NK-92 treated with Interleukin-12 subunit alpha and Interleukin-12 subunit beta, amount 100 ng/mL, for 24 hours (cell line): ENCODE results near the gene LTC4S.
"Not testable (repeated sequence)": the region's sequence is repeated elsewhere in the genome, so short reads cannot be mapped to it uniquely, and the experiment has no call there.

Source experiments
- DNase-seq: peaks from one replicate; lab custom pipeline; 2025; lab: John Stamatoyannopoulos, UW

LTC4S gene

DNA sequence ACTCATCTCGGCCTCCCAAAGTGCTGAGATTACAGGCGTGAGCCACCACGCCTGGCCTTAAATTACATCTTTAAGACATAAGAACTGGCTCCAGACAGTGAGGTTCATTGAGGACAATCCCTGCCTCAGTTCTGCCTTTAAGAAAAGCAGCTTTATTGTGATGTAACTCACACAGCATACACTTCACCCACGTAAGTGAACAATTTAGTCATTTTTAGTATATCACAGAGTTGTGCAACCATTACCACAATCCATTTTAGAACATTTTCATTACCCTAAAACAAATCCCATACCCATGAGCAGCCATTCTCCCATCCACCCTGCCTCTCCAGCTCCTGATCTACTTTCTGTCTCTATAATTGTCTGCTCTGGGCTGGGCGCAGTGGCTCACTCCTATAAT, 24.0 kb upstream of the LTC4S start:
- no peak for DNase-seq

DNA sequence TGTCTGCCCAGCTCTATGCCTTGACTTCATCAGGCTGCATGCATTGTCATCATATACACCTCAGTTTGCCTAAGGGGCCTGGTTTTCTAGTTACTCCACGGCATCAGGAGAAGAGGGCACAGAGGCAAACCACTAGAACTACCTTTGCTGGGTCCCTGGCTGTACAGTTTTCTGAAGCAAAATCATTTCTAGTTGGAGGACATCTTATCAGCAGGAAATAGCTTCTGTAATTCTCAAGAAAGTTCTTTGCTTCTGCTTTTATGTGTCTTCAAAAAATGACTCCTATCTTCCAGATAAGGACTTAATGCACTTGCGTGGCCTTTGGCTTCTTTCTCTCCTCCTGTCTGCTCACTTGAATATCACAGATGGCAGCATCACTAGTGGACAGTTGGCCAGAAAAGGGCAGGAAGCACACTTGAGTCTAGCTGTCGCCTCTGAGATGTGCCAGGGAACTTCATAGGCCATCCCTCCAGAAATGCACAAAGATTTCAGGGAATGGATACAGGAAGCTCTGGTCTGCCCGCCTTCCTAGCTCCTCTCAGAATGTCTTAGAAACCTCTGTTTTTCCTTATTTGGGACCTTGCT, 22.4 kb upstream of the LTC4S start:
- DNase-seq, result no peak

DNA sequence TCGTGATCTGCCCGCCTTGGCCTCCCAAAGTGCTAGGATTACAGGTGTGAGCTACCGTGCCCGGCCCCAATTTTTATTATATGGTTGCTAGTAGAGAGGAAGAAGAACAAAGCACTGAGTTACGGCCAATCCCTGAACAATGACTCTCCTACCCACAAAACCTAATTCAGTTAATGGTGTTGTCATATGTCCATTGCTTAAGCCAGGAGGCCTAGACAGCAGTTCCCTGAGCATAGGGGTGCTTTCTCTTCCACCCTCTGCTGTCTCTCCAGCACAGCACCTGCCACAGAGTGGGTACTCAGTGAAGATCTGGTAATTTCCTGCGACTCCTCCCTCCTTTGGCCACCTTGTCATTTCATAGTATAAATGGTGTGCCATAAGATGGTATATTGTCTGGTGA, 21.4 kb upstream of the LTC4S start:
- DNase-seq, result no peak

DNA sequence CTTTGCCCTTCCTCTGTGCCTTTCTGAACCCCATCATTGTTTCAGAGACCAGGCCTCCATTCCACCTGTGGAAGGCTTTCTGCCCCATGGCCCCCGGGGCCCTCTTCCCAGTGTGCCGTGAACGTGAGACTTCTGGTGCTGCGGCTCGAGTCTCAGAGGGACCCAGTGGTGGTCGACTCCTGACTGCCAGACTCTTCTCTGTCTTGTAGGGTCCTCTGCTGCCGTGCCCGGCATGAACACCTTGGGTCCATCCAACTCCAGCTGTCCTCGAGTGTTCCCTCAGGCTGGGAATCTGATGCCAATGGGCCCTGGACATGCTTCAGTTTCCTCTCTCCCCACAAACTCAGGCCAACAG, 20.1 kb upstream of the LTC4S start:
- no peak for DNase-seq

DNA sequence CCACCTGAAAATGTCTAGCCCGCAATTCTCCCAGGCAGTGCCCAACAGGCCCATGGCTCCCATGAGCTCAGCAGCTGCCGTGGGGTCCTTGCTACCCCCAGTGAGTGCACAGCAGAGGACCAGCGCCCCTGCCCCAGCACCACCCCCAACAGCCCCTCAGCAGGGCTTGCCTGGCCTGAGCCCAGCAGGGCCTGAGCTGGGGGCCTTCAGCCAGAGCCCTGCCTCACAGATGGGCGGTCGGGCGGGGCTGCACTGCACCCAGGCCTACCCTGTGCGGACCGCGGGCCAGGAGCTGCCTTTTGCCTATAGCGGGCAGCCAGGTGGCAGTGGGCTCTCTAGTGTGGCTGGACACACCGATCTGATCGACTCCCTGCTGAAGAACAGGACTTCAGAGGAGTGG, 19.3 kb upstream of the LTC4S start:
- no peak for DNase-seq

DNA sequence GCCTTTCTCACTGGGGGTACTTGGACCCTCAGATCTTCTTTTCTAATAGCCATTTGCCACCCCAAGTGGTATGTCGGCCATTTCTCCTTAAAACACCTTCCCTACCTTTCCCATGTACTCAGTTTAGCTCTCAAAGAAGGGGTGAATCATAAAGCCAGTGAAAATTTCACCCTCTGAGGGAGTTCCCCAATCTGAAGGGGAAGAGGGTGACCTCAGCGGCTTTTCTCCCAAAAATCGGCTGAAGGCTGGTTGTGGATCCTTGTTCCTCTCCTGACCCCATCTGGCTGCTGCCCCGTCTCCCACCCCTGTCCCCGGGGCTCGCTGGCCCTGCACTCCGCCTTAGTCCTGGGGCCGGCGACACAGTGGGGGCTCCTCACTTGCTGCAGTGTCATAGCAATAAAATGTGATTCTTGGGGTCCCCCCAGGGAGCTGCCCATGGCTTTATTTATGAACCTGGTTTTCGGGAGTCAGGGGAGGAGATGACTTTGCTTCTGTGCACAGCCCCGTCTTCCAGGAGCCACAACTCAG, 17.3 kb upstream of the LTC4S start:
- no peak for DNase-seq

DNA sequence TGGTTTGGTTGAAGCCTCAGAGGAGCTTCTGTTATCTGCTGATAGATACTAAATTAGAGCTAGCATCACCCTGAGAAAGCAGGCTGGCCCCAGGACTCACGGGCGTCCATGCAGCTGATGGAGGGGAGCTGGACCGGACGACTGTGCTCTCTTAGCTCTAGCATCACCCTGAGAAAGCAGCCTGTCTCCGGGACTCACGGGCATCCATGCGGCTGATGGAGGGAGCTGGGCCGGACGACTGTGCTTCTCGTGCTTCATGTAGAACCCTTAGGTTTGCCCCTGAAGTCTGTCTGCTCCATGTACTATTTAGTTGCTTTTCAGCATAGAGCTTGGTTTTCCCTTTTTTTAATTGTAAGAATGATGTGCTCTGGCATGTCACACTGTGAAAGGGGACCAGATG, 16.3 kb upstream of the LTC4S start:
- DNase-seq, result no peak

DNA sequence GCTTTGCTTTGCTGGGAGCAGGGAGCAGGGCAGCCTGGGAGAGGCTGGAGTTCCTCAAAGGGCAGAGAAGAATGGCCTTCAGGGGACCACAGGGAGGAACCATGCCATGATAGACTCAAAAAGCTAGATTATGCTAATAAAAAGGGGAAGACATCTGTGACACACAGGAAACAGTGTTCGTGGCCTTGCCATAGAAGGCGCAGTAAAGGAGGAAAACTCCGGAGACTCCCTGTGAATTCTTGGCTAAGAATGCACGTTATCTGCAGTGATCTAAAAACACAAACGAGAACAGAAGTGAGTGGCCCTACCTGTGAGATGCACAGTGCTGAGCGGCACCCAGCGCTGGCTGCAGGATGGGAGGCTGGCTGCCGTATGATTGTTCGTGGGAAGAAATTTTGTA, 15.9 kb upstream of the LTC4S start:
- no peak for DNase-seq

DNA sequence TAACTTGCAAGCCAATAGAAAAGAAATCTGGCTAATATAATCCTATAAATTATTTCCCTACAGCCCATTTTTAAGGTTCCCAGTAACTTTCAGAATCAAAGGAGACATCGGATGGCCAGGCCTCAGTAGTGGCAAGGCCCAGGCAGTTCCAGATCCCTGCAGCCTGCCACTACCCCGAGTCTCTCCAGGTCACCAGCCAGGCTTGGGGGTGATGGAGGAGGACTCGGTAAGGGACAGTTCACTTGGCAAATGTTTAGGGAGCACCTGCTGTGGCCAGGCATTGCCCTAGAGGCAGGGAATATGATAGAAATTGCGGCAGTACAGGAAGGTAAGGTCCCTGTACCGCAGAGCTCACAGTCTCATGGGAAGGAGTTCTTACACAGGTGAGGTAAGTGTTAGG, 15.2 kb upstream of the LTC4S start:
- no peak for DNase-seq

DNA sequence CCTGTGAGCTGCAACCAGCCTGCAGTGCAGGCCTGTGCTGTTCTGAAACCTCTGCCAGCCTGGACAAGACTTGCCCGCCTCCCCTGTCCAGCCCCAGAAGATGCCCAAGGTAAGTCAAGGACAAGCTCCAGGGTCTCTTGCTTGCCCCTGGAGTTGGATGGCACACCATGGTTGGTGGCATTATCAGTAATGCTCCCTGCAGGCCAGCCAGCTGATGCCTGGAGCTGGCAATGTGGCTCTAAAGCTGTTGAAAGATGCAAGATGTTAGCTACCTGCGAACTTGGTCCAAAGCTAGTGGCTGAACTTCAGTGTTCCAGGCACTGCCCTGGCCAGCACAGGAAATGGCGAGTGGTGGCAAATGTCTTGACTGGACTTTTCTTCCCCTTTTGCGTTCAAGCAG, 14.0 kb upstream of the LTC4S start:
- DNase-seq, result no peak

DNA sequence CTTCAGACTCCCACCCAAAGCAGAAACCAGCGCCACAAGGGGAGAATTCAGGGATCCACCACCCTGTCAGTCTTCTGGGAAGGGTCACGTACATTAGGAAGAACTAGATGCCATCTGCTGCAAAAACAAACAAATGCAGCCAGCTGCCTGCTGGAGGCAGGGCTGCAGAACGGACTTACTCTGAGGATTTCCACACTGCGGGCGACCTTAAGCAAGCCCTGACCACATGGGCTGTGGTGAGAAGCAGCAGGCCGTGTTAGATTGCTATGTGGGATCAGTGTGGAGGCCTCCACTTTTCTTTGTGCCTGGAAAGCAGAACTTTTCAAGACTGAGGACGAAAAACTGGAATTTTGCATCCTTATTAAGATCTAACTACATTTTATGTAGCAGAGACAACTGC, 13.4 kb upstream of the LTC4S start:
- no peak for DNase-seq

DNA sequence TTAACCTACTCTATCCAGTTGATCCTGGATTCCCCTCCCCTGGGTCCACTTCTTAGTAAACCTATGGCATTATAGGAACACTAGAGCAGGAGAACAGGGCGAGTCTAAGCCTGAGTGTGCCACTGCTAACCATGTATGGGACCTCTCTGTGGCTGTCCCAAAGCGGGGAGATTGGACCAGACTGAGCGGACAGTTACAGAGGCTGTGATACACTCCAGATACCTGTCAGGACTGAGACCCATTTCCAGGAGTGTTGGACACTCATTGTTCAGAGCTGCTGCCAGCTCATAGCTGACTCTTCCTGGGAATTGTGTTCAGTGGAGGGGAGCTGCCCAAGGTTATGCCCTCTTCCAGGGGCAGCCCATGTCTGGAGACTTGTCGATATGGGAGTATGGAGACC, 11.9 kb upstream of the LTC4S start:
- DNase-seq, result no peak

DNA sequence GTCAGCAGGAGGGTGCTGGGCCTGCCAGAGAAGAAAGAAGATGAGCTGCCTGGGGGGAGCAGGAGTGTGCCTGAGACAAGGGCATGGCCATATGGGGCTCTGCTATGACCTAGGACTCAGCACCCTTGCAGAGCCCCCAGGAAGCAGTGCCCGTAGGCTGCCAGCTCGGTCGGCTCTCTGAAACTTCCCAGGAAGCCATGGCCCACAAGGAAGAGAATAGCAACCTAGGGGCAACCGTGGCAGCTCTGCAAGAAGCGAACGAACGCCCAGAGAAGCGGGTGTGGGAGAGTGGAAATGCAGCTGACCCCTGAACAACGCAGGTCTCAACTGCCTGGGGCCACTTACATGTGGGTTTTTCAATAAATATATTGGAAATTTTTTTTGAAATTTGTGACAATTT, 10.7 kb upstream of the LTC4S start:
- no peak for DNase-seq

DNA sequence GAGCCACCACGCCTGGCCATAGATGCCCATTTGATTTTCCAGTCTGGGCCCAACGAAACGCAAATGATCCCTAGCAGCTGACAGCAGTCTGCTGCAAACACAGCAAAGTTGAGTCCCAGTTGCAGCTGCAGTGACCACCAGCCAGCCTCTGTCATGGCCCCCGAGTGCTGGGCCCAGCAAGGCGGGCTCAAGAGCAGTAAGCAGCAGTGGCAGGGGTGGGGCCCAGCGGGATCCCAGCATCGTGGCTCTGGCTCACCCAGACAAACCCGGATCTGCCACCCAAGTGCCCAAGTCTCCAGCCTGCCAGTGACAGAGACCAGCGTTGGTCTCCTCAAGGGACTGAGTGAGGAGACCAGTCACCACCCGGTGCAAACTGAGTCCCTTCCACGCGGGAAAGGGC, 6.9 kb upstream of the LTC4S start:
- DNase-seq, result no peak

DNA sequence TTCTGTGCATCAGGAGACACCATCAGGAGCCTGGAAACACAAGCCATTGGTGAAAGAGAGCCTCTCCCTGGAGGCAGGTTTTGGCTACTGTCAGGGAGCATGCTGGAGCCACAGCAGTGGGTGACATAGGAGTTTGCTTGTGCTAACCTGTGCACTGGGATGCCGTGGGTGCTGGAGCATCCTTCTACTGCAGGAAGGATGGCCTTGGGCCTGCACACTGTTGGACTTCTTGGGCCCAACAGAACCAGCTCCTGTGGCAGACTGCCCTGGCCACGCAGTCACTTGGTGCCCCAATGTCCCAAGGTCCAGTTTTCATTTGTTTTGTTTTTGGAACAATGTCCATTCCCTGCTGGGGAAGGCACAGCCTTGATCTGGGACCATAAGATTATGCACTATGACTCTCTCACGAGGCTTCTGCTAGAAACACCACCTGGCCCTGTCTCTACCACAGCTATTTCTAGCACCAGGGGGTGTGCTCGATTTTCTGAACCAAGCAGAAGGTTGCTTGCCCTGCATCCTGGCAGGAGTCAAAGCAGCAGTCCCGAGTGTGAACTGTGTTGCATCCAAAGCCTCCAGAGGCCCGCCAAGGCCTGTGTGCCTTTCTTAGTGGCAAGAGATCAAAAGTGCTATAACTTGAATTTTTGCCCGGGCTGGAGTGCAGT, 5.5 kb upstream of the LTC4S start:
- no peak for DNase-seq

DNA sequence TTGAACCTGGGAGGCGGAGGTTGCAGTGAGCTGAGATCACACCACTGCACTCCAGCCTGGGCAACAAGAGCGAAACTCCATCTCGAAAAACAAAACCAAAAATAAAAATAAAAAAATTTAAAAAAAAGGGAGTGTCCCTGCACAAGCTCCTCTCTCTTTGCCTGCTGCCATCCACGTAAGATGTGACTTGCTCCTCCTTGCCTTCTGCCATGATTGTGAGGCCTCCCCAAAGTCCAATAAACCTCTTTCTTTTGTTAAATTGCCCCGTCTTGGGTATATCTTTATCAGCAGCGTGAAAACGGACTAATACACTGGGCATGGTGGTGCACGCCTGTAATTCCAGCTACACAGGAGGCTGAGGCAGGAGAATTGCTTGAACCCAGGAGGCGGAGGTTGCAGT, 4.5 kb upstream of the LTC4S start:
- DNase-seq, result not testable (repeated sequence)

DNA sequence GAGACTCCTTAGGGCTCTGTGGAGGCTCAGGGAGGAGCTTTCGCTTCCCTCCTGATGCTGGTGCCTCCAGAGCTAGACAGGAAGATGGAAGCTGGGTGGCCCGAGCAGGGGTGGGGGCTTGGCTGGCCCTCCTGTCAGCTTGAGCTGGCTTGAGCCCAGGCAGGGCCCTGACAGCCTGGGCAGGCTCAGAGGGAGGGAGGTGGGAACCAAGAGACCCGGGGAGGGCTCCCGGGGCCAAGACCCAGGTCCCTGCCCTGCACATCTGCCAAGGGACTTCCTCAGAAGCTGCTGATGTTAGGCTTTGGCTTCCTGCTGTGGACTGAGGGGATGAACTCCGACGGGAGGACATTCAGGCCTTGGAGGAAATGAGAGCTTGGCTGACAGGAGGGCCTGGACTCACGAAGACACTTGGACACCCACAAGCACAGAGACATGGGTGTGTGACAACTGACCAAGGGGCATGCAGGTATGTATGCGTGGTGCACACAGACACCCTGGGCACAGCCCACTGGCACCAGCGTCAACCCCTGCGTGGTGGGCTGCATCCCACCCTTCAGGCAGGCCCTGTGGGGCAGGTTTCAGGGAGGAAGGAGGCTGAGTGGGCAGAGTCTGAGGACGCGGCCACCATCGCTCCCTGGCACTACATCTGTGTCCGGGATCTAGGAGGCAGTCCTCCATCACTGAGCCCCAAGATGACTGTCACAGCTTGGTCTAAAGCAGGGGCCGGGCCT, 1.7 kb upstream of the LTC4S start:
- DNase-seq, result no peak

DNA sequence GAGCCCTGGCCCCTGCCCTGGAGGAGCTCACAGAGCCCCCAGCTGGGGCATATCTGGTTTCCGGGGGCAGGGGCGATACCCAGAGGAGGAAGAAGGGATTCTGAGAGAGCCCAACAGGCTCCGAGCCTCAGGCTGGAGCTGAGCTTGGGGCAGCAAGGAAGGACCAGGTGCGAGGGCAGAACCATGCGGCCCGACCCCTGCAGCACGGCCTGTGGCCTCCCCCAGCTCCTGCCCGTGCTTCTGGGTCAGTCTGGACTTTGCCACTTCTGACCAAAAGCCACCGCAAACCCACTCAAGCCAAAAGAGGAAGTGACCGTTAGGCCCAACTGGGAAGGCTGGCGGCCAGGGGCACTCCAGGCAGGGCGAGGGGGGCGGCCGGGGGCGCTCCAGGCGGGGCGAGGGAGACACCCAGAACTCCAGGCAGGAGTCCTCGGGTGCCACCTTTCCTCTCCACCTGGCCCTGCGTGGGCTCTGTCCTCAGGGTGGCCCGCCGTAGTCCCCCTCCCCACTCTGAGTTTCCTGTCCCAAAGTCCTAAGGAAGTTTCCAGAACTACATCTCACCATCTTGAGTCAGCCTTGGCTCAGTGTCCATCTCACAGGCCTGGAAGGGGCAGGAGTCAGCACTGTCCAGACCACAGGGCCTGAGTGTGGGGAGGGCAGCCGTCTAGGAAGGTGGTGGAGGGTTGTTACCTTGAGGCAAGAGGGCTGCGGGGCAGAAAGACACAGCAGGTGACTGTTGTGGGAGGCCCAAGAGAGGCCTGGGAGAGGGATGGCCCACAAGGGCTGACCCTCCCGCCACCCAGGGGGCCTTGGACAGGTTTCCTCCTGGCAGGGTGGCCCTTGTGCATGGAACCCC, 946 bp upstream of the LTC4S start:
- no peak for DNase-seq

DNA sequence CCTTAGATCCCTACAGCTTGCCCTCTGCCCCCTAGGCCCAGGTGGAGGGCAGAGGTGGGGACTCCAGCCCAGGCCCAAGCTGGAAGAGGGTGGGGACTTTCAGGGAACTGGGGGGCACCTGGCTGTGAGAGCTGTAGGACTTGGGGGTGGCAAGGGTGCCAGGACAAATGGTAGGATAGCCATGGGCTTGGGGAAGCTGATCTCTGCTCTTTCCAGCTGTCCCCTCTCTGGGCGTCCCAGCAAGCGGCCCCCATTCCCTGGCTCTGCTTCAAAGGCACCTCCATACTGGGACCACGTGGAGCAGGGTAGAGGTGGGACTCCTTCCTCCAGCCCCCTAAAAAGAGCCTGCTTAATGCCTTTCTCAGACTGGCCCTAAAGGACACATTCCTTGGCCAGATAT, 385 bp downstream of the LTC4S start:
- no peak for DNase-seq

DNA sequence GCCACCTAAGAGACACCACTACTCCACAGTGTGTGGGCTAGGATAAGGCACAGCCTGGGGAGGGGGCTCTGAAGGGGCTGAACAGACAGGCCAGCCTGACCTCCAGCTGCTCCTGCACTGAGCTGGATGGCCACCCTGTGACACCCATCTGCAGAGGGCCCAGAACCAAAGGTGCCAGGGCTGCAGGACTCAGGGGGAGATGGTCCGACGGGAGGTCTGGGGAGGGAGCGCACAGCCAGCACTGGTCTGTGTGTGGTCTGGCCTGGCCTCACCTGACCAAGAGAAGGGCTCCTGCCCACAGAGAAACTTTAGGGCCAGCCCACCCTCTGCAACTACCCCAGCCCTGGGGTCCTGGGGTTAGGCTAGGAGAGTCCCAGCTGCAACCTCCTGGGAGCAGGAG, 789 bp downstream of the LTC4S start:
- no peak for DNase-seq

DNA sequence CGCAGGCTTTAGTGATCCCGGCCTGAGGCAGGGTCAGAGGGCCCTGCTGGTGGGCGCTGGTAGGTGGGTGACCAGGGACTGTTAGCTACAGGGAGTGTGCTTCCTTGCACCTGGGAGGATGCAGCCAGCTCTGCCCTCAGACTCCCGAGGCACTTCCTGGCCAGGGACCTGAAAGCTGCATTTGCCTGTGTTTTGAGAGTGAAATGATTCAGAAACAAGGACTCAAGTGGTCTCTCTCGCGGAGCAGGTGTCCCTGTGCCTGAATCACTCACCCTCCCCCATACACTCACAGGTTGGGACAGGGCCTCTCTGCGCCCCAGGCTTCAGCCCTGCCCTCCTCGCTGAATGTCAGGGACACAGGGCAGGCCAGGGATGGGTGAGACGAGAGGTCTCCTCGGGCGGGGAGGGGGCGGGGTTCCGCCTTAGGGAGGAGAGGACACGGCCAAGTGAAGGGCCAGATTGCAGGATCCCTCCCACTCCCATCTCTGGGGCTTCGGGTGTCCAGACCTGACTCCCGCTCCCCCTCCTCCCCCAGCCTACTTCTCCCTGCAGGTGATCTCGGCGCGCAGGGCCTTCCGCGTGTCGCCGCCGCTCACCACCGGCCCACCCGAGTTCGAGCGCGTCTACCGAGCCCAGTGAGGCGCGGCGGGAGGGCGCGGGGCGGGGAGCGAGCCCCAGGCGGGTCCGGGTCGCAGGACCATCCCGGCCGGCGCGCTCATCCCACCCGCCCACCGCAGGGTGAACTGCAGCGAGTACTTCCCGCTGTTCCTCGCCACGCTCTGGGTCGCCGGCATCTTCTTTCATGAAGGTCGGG, 1.5 kb downstream of the LTC4S start:
- DNase-seq, result no peak
